ENCODE data around the gene CYP21A2. TPM values are rescaled to one million over a fixed set of nuclear protein-coding genes. Genes with fewer than 3 reads are reported as not detected.

The CYP21A2 gene
- total and polyA plus RNA-seq, 4 donors: 1.7 to 29.7 (median 18.3) TPM

DNA sequence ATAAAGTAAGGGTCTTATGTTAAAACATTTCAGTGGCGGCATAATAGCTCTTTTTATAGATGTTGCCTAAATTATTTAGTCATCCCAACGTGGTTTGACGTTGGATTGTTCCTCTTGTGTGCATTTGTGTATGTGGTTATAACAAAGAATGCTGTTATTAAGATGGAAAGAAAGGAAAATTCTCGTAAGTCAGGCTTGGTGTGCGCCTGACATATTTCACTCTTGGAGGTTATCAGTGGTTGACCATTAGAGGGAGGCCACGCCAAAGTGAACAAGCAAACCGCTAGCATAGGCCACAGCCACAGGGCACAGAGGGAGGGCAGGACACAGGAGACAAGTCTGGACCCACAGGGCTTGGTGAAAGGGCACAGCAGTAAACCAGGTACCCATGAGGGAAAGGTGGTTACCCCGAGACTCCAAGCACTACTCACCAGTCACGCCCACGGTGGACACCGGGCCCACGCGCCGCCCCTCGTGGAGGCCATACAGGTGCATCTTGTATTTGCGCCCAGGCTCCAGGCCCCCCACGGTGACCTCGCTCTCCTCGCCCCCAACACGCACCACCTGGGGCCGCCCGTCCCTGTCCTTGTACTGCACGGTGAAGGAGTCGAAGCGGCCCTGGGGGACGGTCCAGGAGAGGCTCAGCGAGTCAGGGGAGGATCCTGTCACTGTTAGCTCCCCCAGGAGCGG, 22.9 kb downstream of the CYP21A2 start:
- no peaks in the 10 kb centered on the region for H3K36me3 ChIP-seq (ENCODE audit: control insufficient read depth in 4 of 4, insufficient read depth in 3 of 4, low read depth in 1 of 4, low read length in 3 of 4)
- TF ChIP-seq, protein P1, sequence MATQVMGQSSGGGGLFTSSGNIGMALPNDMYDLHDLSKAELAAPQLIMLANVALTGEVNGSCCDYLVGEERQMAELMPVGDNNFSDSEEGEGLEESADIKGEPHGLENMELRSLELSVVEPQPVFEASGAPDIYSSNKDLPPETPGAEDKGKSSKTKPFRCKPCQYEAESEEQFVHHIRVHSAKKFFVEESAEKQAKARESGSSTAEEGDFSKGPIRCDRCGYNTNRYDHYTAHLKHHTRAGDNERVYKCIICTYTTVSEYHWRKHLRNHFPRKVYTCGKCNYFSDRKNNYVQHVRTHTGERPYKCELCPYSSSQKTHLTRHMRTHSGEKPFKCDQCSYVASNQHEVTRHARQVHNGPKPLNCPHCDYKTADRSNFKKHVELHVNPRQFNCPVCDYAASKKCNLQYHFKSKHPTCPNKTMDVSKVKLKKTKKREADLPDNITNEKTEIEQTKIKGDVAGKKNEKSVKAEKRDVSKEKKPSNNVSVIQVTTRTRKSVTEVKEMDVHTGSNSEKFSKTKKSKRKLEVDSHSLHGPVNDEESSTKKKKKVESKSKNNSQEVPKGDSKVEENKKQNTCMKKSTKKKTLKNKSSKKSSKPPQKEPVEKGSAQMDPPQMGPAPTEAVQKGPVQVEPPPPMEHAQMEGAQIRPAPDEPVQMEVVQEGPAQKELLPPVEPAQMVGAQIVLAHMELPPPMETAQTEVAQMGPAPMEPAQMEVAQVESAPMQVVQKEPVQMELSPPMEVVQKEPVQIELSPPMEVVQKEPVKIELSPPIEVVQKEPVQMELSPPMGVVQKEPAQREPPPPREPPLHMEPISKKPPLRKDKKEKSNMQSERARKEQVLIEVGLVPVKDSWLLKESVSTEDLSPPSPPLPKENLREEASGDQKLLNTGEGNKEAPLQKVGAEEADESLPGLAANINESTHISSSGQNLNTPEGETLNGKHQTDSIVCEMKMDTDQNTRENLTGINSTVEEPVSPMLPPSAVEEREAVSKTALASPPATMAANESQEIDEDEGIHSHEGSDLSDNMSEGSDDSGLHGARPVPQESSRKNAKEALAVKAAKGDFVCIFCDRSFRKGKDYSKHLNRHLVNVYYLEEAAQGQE (IDR thresholded peaks at IDR 0.05): no peak
- TF ChIP-seq TAF1 (conservative IDR thresholded peaks at IDR 0.05): no peak
- no peak for TF ChIP-seq JUND (IDR thresholded peaks at IDR 0.05)
- TF ChIP-seq YY1 (IDR thresholded peaks at IDR 0.05): no peak
- no peak for TF ChIP-seq GABPA (IDR thresholded peaks at IDR 0.05 in 1 of 2, conservative IDR thresholded peaks at IDR 0.05 in 1 of 2)
- TF ChIP-seq, protein P2, sequence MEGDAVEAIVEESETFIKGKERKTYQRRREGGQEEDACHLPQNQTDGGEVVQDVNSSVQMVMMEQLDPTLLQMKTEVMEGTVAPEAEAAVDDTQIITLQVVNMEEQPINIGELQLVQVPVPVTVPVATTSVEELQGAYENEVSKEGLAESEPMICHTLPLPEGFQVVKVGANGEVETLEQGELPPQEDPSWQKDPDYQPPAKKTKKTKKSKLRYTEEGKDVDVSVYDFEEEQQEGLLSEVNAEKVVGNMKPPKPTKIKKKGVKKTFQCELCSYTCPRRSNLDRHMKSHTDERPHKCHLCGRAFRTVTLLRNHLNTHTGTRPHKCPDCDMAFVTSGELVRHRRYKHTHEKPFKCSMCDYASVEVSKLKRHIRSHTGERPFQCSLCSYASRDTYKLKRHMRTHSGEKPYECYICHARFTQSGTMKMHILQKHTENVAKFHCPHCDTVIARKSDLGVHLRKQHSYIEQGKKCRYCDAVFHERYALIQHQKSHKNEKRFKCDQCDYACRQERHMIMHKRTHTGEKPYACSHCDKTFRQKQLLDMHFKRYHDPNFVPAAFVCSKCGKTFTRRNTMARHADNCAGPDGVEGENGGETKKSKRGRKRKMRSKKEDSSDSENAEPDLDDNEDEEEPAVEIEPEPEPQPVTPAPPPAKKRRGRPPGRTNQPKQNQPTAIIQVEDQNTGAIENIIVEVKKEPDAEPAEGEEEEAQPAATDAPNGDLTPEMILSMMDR (IDR thresholded peaks at IDR 0.05; ENCODE audit: low read depth, low read length, missing input control): no peak
- H3K9ac ChIP-seq (ENCODE audit: low read depth in 1 of 2, low read length in 2 of 2): no peak overlapping the region
- WGBS: 94% methylated on average over 28 of the region's 28 CpGs
- no peak overlapping the region for H3K27ac ChIP-seq (ENCODE audit: low read depth in 1 of 2, low read length in 2 of 2)
- no peaks in the 10 kb centered on the region for H3K4me1 ChIP-seq (ENCODE audit: control insufficient read depth in 4 of 4, insufficient read depth in 4 of 4, low read length in 3 of 4)
- H3K27me3 ChIP-seq (ENCODE audit: control insufficient read depth in 4 of 4, insufficient read depth in 4 of 4, low read length in 3 of 4): no peaks in the 10 kb centered on the region
- no peaks in the 10 kb centered on the region for H3K9me3 ChIP-seq (ENCODE audit: control insufficient read depth in 4 of 4, low read length in 3 of 4)
- DNase-seq (ENCODE audit: low spot score): no peak
- H3K4me3 ChIP-seq (ENCODE audit: low read depth in 1 of 3, low read length in 3 of 3): no peak overlapping the region

DNA sequence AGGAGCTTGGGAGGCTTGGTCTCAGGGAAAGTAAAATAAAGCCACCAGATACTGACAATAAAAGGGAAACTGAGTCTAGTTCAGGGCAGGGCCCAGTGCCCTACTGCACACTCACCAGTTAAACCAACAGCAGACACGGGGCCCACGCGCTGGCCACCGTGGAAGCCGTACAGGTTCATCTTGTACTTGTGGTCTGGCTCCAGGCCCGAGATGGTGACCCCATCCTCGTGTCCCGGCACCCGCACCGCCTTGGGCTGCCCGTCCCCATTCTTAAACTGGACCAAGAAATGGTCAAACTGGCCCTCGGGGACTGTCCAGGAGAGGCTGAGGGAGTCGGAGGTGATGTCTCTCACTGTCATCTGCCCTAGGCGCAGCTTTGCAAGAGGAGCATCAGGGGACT, 26.5 kb downstream of the CYP21A2 start:
- Histone ChIP-seq H3K9me3 (ENCODE audit: control insufficient read depth in 4 of 4, low read length in 3 of 4) (no peaks in the 10 kb centered on the region), H3K4me1 (ENCODE audit: control insufficient read depth in 4 of 4, insufficient read depth in 4 of 4, low read length in 3 of 4) (no peaks in the 10 kb centered on the region), H3K9ac (ENCODE audit: low read depth in 1 of 2, low read length in 2 of 2) (no peak overlapping the region), H3K36me3 (ENCODE audit: control insufficient read depth in 4 of 4, insufficient read depth in 3 of 4, low read depth in 1 of 4, low read length in 3 of 4) (no peaks in the 10 kb centered on the region), H3K27ac (ENCODE audit: low read depth in 1 of 2, low read length in 2 of 2) (no peak overlapping the region), H3K4me3 (ENCODE audit: low read depth in 1 of 3, low read length in 3 of 3) (no peak overlapping the region), H3K27me3 (ENCODE audit: control insufficient read depth in 4 of 4, insufficient read depth in 4 of 4, low read length in 3 of 4) (no peaks in the 10 kb centered on the region)
- no peak for DNase-seq (ENCODE audit: low spot score)
- TF ChIP-seq RAD21 (IDR thresholded peaks at IDR 0.05): no peak
- no peak for TF ChIP-seq GABPA (IDR thresholded peaks at IDR 0.05 in 1 of 2, conservative IDR thresholded peaks at IDR 0.05 in 1 of 2)
- no peak for TF ChIP-seq RXRA (IDR thresholded peaks at IDR 0.05)
- TF ChIP-seq, protein P1 (IDR thresholded peaks at IDR 0.05): no peak
- TF ChIP-seq HNF4A (conservative IDR thresholded peaks at IDR 0.05): no peak
- TF ChIP-seq JUND (IDR thresholded peaks at IDR 0.05): no peak
- no peak for TF ChIP-seq FOXA2 (IDR thresholded peaks at IDR 0.05)
- TF ChIP-seq FOXA1 (IDR thresholded peaks at IDR 0.05): no peak
- no peak for TF ChIP-seq HNF4G (IDR thresholded peaks at IDR 0.05)
- TF ChIP-seq, protein P3, sequence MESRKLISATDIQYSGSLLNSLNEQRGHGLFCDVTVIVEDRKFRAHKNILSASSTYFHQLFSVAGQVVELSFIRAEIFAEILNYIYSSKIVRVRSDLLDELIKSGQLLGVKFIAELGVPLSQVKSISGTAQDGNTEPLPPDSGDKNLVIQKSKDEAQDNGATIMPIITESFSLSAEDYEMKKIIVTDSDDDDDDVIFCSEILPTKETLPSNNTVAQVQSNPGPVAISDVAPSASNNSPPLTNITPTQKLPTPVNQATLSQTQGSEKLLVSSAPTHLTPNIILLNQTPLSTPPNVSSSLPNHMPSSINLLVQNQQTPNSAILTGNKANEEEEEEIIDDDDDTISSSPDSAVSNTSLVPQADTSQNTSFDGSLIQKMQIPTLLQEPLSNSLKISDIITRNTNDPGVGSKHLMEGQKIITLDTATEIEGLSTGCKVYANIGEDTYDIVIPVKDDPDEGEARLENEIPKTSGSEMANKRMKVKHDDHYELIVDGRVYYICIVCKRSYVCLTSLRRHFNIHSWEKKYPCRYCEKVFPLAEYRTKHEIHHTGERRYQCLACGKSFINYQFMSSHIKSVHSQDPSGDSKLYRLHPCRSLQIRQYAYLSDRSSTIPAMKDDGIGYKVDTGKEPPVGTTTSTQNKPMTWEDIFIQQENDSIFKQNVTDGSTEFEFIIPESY (IDR thresholded peaks at IDR 0.05): no peak
- TF ChIP-seq, protein P2 (IDR thresholded peaks at IDR 0.05; ENCODE audit: low read depth, low read length, missing input control): no peak
- TF ChIP-seq, protein P4, sequence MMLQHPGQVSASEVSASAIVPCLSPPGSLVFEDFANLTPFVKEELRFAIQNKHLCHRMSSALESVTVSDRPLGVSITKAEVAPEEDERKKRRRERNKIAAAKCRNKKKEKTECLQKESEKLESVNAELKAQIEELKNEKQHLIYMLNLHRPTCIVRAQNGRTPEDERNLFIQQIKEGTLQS (IDR thresholded peaks at IDR 0.05): no peak
- TF ChIP-seq, protein P5, sequence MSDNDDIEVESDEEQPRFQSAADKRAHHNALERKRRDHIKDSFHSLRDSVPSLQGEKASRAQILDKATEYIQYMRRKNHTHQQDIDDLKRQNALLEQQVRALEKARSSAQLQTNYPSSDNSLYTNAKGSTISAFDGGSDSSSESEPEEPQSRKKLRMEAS (IDR thresholded peaks at IDR 0.05): no peak
- no peak for TF ChIP-seq TAF1 (conservative IDR thresholded peaks at IDR 0.05)
- no peak for TF ChIP-seq NR2F2 (IDR thresholded peaks at IDR 0.05)
- TF ChIP-seq SP1 (IDR thresholded peaks at IDR 0.05): no peak
- WGBS: 93% methylated on average over 14 of the region's 14 CpGs

Data from liver (tissue), 9 donors.